GM18870 (cell line): ENCODE results near the gene MBD1.
"Not testable (repeated sequence)": the region's sequence is repeated elsewhere in the genome, so short reads cannot be mapped to it uniquely, and the experiment has no call there.

Experiments used
- ATAC-seq: cut with Tn5 transposase; IDR thresholded peaks from one replicate; pipeline ENCODE4 v1.9.1; 2021; ENCODE audit warnings: moderate library complexity; ENCODE audit not compliant: unreplicated experiment

MBD1 gene

GRCh38 chr18:50297621-50298442, 16.5 kb upstream of the MBD1 start:
- peak; percentile 97 for ATAC-seq

GRCh38 chr18:50293039-50293438, 11.7 kb upstream of the MBD1 start:
- ATAC-seq = no peak

- ATAC-seq = no peak
These were observed 7.8 kb upstream of the MBD1 start for GRCh38 chr18:50289108-50289443.

- ATAC-seq = not testable (repeated sequence)
These were observed 7.2 kb upstream of the MBD1 start for GRCh38 chr18:50288348-50289107.

GRCh38 chr18:50287441-50288347, 6.4 kb upstream of the MBD1 start, which contains the start of gene CXXC1:
Gene CXXC1, minus strand, starts transcription at chr18:50287692. Its CDS starts 103 bp downstream, at chr18:50287589.
- peak; percentile 91 for ATAC-seq

- no peak for ATAC-seq
These were observed 5.7 kb upstream of the MBD1 start for GRCh38 chr18:50287028-50287440.

GRCh38 chr18:50286391-50287027, 5.2 kb upstream of the MBD1 start:
- ATAC-seq = no peak

GRCh38 chr18:50285631-50286321, 4.5 kb upstream of the MBD1 start:
- no peak for ATAC-seq

- no peak for ATAC-seq
These were observed 3.7 kb upstream of the MBD1 start for GRCh38 chr18:50285071-50285470.

- ATAC-seq = no peak
These were observed 3.0 kb upstream of the MBD1 start for GRCh38 chr18:50284255-50284885.

- no peak for ATAC-seq
These were observed 2.3 kb upstream of the MBD1 start for GRCh38 chr18:50283469-50284209.

- no peak for ATAC-seq
These were observed 1.4 kb upstream of the MBD1 start for GRCh38 chr18:50282521-50283335.

- no peak for ATAC-seq
These were observed 723 bp upstream of the MBD1 start for GRCh38 chr18:50281972-50282520.

- ATAC-seq = no peak
These were observed 522 bp downstream of the MBD1 start for GRCh38 chr18:50280707-50281294.

GRCh38 chr18:50279752-50280151, 1.6 kb downstream of the MBD1 start:
- no peak for ATAC-seq

GRCh38 chr18:50277942-50278341, 3.4 kb downstream of the MBD1 start:
- no peak for ATAC-seq

GRCh38 chr18:50276452-50276851, 4.9 kb downstream of the MBD1 start:
- no peak for ATAC-seq
